Esophagus muscularis mucosa (tissue), 4 donors: ENCODE data around the gene KCNH1.

Experiments used
- CTCF ChIP-seq, 3 experiments: fragments of 200-600 bp in 2 of 3; fragments of 450-650 bp in 1 of 3; sonication (generic) in 2 of 3; IDR thresholded peaks; one replicate each; pipeline ENCODE4 v1.5.1; 2017 to 2019; ENCODE audit warnings: antibody characterized with exemption in 3 of 3, mild to moderate bottlenecking in 2 of 3, moderate library complexity in 1 of 3
- EP300 ChIP-seq: sonication (generic); formaldehyde crosslinking; IDR thresholded peaks from one replicate; pipeline ENCODE4 v1.6.1; 2017; ENCODE audit warnings: antibody characterized with exemption
- POLR2A ChIP-seq: fragments of 450-650 bp; IDR thresholded peaks from one replicate; pipeline ENCODE4 v1.6.1; 2017; ENCODE audit warnings: antibody characterized with exemption, moderate library complexity, mild to moderate bottlenecking, low read depth
- POLR2AphosphoS5 ChIP-seq, 2 donors: sonication (generic); formaldehyde crosslinking; IDR thresholded peaks; one replicate each; pipeline ENCODE4 v1.6.1; 2017; ENCODE audit warnings: antibody characterized with exemption in 2 of 2

GRCh38 chr1:210790196-210790595, 343.8 kb downstream of the KCNH1 start:
- TF ChIP-seq CTCF (IDR thresholded peaks at IDR 0.05) (no peak), POLR2A (no peak), EP300 (no peak), POLR2AphosphoS5 (IDR thresholded peaks at IDR 0.05) (no peak)
